Stimulated activated CD4-positive, alpha-beta T cell treated with anti-CD3 and anti-CD28 coated beads, Interleukin-15, amount 100 ng/mL, for 48 hours (primary cell): ENCODE data around the gene ABCB10.
A peak's percentile ranks its signal among the peaks of the same experiment; 100 is the strongest.
"Not testable (repeated sequence)": the region's sequence is repeated elsewhere in the genome, so short reads cannot be mapped to it uniquely, and the experiment has no call there.

Source experiments
- DNase-seq, 2 donors: peaks; one replicate each; pipeline ENCODE4 v3.0.0-alpha.2; 2020; ENCODE audit warnings: low read depth in 2 of 2

The ABCB10 gene

GRCh38 chr1:229558460-229559335 lies at the start of gene ABCB10:
Gene ABCB10 (minus strand): TSS chr1:229558707. CDS start chr1:229558652, 55 bp downstream.
- peak; percentile 77 to 91 for DNase-seq

DNA sequence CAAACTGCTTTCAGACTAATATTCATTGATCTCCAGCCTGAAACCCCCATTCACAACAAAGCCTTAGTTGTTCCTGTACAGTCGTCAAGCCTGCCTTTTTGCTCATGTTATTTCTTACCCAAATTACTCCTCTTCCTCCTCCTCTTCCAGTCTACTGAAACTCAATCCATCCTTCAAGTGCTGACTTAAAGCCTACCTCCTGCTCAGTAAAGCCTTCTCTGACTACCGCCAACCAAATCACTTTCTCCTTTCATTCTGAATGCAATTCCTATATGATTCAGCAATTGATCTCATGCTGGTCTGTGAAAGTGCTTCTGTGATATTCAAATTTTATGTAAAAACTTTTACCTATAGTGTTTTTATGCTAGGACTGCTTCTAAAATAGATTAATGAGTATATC lies 48.9 kb upstream of the ABCB10 start:
- DNase-seq, result no peak

DNA sequence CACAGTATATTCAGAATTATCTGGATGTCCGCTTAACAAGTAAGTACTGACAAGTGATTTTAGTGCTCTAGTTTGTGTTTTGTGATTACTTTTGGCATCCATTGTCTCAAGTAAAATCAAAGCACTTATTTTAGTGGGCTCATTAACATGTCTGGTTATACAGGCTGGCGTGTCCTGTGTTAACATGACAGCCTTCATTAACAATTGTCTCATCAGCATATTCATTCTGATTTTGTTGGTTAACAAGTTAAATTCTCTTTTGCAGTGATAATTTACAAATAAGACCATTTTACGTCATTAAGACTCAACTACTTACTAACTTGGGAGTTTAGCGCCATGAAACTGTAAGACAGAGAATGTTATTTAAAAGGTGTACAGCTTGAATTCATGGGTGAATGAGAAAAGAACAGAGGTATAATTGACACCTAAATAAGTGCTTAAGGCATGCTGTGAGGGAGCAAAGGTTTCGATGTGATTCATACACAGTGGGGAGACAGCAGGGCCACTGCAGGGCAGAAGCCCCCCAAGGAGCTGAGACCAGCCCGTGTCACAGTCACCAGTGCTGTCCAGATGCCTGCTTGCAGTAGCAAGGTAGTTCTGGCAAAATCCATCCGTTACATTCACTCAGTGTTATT lies 45.0 kb upstream of the ABCB10 start:
- no peak for DNase-seq

GRCh38 chr1:229600229-229600628 lies 41.7 kb upstream of the ABCB10 start:
- no peak for DNase-seq

DNA sequence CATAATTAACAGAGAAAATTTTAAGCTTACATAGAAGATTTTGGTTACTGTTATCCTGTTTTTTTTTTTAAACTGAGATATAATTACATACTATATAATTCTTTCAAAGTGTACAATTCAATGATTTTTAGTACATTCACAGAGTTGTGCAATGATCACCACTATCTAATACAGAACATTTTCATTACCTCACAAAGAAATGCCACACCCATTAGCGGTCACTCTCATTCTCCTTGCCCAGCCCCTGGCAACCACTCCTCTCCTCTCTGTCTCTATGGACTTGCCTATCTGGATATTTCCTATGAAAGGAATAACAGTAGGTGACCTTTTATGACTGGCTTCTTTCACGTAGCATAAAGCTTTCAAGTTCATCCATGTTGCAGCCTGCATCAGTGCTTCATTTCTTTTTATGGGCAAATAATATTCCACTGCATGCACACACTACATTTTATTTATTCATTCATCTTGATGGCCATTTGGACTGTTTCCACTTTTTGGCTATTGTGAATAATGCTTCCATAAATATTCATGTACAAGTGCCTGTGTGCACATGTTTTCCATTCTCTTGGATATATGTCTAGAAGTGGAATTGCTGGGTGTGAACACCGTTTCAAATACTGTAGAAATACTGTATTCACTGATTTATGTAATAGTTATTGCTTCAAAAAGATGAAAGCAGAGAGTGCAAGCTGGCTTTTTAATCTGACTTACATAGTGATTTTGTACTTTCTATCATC lies 40.9 kb upstream of the ABCB10 start:
- DNase-seq, result no peak

- no peak for DNase-seq
Observed at GRCh38 chr1:229597877-229598276, 39.4 kb upstream of the ABCB10 start.

DNA sequence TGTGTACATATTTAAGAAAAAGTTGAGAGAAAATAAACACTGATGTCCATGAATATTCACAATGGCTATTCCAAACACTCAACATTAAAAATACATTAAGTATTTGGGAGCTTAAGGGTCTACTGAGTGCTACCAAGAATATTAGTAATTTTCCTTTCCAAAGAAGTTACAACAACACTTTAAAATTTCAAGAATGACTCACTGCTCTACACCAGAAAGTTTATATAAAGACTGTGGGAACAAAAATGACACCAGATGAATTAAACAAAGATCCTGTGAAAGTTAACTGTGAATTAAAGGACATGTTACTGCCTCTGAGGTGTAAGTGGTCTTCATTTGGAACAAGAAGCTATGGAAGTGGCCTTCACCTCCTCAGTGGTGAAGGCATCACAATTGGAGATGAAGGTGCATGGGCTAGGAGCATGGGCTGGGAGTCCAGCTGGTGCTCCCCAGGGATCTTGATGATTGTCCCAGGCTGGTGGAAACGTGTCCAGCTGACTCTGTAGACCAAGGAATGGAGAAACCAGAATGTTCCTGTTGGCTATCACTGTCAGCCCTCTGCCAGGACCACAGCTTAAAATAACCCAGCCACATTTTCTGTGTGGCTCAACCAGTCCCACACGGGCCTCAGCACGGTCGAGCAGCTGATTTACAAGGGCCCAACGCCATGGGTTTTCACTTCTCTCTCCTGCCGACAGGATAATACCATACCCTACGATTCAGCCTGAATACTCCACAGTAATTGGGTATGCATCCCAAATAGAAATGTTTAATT lies 38.6 kb upstream of the ABCB10 start:
- DNase-seq, result no peak

- DNase-seq, result not testable (repeated sequence)
Observed at GRCh38 chr1:229595876-229596275, 37.4 kb upstream of the ABCB10 start.

- DNase-seq, result no peak
Observed at GRCh38 chr1:229594227-229595008, 35.9 kb upstream of the ABCB10 start.

- no peak for DNase-seq
Observed at GRCh38 chr1:229593800-229594199, 35.3 kb upstream of the ABCB10 start.

DNA sequence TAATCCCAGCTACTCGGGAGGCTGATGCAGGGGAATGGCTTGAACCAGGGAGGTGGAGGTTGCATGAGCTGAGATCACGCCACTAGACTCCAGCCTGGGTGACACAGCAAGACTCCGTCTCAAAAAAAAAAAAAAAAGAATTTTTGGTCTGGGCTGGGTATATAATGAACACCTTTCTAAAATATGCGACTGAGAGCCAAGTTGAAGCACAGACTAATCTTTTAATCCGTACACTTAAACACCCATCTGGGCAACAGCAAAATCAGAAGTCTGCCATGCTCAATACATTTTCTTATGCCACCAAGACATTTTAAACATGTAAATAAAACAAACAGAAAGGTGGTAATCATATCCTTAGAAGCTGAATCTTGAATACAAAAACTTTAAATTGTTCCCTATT lies 31.6 kb upstream of the ABCB10 start:
- no peak for DNase-seq

- DNase-seq, result no peak
Observed at GRCh38 chr1:229585338-229585737, 26.8 kb upstream of the ABCB10 start.

DNA sequence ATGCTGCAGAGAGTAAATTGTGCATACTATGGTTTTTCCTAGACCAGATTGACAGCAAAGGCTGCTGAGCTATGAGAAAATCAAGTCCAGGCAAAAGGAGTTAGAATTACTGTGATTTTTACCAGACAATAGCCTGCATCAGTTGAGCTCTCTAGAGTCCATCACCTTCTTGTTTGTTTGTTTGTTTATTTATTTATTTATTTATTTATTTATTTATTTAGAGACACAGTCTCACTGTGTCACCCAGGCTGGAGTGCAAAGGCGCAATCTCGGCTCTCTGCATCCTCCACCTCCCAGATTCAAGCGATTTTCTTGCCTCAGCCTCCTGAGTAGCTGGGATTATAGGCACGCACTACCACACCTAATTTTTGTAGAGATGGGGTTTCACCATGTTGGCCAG lies 24.2 kb upstream of the ABCB10 start:
- no peak for DNase-seq

DNA sequence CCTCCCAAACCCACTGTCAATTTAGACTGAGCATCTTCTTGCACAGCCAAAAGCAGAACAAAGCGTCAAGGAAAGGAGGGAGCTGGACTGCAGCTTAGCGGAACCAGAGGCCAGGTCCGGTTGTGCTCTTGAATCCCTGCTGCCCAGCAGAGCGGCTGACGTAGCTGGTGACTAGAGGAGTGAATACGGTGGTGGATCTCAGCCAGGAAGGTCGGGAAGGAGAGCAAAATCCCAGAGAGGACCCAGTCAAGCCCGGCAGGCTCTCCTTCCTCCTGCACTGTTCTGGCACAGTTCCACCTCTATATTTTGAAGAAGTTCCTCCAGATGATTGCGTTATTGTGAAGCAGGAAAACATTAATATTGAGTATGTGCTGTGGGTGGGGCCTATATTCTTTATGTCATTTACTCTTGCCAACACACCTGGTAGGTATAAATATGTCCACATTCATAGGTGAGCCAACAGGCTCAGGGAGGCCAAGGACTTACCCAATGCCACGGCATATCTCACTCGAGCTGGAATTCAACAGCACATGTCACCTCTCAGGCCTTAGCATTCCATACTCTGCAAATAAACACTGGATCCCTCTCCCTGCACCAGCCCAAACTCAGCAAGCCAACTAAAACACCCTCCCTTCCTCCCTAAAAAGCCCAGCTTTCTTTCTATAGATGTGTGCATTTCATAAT lies 23.6 kb upstream of the ABCB10 start:
- DNase-seq, result no peak

DNA sequence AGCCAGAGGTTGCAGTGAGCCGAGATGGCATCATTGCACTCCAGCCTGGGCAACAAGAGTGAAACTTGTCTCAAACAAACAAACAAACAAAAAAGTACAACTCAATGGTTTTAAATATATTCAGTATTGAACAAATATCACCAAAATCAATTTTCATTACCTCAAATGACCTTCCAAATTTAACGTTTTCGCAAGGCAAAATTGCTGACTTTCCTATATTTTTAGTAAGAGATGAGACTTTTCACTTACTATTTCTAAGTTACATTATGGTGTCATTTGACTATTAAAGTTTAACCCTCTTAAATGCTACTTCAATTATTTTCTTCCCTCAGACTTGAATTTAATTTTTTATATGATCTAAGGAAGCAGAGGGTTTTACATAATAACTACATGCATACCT lies 23.0 kb upstream of the ABCB10 start:
- DNase-seq, result no peak

- DNase-seq, result no peak
Observed at GRCh38 chr1:229579059-229579673, 20.7 kb upstream of the ABCB10 start.

- DNase-seq, result no peak
Observed at GRCh38 chr1:229578168-229579058, 19.9 kb upstream of the ABCB10 start.

DNA sequence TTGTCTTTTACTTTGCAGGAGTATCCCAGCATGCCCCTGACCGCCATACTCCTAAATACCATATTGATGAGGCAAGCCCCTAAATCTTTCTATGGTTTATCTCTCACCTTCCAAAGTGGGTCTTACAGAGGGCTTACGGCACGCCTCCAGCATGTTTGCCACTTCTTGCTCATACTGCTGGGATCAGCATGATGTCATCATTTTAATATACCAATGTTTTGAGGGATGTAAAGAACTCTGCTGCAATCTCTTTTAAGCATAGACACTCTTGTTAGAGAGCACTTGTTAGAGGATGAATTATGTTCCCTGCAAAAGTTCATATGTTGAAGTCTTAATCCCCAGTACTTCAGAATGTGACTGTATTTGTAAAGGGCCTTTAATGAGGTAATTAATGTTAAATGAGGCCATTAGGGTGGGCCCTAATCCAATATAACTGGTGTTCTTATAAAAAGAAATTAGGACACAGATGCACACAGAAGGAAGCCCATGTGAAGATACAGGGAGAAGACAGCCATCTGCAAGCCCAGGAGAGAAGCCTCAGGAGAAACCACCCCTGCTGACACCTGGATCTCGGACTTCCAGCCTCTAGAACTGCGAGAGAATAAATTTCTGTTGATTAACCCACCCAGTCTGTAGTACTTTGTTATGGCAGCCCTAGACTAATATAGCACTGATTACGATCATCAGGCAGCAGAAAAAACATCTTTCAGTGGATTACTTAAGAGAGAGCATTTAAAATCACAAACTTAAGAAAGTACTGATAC lies 16.4 kb upstream of the ABCB10 start:
- no peak for DNase-seq
